HG03558 (cell line): ENCODE results near the gene NFATC1.

Experiments used
- ATAC-seq: cut with Tn5 transposase; IDR thresholded peaks from one replicate; pipeline ENCODE4 v1.9.1; 2021; ENCODE audit warnings: moderate number of reproducible peaks; ENCODE audit not compliant: unreplicated experiment; ENCODE audit errors: extremely low read depth

NFATC1 gene

GRCh38 chr18:79512461-79513380 is 117.0 kb downstream of the NFATC1 start:
- no peak for ATAC-seq

GRCh38 chr18:79513381-79514081 is 117.8 kb downstream of the NFATC1 start:
- no peak for ATAC-seq

DNA sequence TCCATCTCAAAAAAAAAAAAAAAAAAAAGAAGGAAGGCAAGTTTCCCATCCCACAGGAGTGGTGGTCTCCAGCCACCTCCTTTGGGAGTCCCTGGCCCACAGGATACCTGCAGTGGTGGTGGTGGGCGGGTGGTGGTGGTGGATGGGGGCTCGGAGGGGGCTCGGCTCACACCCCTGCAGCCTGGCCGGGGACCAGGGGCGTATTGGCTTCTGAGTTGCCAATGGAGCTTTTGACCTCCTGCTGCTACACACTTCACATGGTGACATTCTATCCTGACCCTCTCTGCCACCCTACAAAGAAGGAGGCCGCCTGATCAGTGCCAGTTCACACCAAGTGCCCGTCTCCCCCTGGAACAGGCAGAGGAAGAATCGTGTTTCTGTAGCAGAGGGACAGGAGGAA is 119.6 kb downstream of the NFATC1 start:
- ATAC-seq, result no peak

DNA sequence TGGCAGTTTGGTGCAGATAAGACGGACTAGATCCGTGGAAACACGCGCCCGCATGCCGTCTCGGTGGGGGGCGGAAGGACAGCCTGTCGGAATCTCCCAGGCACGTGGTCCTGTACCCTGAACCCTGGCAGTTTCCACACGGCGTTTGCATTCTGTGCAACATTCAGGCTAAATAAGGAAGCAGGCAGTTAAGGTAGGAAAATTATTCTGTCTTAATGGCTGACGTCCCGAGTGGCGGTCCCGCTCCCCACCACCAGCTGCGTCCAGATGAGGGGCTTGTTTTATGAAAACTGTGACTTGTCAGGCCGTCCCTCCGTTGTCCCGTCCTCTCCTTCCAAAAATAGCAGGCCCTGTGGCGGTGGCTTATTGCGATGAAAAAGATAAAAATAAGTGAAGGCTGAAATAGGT is 120.2 kb downstream of the NFATC1 start:
- no peak for ATAC-seq

- no peak for ATAC-seq
These were observed 120.8 kb downstream of the NFATC1 start for GRCh38 chr18:79516441-79516931.

DNA sequence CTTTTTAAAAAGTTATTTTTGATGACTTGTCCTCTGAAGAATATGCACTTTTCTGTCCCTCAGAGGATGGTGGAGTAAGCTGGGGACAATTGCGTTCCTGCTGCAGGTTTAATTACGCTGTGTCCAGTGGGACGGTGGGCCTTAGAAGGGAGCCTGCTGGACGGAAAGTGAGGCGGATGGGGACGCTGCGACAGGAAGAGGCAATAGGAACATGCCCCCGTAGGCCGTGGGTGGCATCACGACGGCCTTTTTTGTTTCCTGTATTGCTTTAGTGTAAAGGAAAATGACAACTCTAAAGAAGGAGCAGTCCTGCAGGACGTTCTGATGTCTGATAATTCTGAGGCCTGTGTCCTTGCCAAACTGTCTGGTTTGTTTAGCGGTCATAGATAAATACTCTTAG is 121.6 kb downstream of the NFATC1 start:
- no peak for ATAC-seq

GRCh38 chr18:79518028-79518682 is 122.4 kb downstream of the NFATC1 start:
- ATAC-seq, result no peak

DNA sequence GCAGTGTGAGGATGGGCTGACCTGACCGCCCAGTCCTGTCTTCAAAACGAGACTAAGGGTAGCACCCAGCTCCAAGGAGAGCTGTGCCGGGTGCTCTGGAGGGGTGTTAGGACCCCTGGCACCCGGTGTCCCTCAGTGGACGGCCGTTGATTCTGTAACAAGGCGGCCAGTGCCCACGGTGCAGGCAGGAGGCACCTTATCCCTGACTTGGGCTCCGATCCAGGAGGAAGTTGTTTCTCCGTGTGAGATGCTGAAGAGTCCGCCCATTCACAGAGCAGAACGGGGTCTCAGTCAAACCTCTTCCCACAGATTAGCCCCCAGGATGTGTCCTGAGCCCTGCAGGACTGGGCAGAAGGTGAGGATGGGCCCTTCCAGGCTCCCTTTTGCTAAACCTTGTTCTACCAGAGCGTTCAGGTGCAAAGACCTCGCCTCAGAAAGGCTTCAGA is 123.0 kb downstream of the NFATC1 start:
- ATAC-seq, result no peak

DNA sequence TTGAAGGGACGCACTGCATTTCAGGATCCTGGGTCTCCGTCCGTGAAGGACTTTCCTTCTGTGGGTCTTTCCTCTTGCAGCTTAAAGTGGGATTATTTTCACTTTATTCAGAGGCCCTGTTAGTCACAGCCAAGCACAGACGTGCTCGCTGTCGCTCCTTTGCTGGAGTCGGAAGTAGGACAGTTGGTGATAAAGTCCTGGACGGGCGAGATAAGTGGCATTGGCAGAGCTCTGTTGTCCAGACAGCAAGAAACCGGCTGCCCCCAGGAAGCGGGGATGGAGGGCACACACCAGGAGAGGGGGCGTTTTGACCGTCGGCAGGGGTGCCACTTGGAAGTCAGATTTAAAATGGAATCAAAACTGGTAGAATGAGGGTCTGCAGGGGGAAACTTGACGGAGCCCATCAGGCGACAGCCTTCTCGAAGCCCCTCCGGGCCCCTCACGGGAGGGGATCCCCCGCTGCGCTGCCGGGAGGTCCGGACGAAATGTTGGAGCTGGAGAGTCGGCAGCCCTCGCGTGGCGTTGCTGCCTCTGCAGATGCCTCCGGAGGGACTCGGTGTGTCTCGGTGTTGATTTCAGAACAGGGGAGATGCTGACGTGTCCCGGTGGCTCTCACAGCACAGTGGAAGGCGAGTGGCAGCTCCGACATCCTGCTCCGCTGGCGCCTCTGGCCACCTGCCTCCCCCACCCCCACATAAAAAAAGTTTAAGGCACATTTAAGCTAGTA is 124.2 kb downstream of the NFATC1 start:
- no peak for ATAC-seq

DNA sequence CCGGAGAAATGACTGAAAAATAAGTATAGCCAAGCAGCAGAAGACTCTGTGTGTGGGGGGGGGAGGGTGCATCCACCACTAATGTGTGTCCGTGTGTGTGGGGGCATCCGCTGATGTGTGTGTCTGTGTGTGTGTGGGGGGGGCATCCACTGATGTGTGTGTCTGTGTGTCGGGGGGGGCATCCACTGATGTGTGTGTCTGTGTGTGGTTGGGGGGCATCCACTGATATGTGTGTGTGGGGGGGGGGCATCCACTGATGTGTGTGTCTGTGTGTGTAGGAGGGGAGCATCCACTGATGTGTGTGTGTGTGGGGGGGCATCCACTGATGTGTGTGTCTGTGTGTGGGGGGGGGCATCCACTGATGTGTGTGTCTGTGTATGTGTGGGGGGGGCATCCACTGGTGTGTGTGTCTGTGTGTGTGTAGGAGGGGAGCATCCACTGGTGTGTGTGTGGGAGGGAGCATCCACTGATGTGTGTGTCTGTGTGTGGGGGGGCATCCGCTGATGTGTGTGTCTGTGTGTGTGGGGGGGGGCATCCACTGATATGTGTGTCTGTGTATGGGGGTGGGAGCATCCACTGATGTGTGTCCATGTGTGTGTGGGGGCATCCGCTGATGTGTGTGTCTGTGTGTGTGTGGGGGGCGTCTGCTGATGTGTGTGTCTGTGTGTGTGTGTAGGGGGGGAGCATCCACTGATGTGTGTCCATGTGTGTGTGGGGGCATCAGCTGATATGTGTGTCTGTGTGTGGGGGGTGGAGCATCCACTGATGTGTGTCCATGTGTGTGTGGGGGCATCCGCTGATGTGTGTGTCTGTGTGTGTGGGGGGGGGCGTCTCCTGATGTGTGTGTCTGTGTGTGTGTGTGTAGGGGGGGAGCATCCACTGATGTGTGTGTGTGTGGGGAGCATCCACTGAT is 125.0 kb downstream of the NFATC1 start:
- ATAC-seq, result no peak

DNA sequence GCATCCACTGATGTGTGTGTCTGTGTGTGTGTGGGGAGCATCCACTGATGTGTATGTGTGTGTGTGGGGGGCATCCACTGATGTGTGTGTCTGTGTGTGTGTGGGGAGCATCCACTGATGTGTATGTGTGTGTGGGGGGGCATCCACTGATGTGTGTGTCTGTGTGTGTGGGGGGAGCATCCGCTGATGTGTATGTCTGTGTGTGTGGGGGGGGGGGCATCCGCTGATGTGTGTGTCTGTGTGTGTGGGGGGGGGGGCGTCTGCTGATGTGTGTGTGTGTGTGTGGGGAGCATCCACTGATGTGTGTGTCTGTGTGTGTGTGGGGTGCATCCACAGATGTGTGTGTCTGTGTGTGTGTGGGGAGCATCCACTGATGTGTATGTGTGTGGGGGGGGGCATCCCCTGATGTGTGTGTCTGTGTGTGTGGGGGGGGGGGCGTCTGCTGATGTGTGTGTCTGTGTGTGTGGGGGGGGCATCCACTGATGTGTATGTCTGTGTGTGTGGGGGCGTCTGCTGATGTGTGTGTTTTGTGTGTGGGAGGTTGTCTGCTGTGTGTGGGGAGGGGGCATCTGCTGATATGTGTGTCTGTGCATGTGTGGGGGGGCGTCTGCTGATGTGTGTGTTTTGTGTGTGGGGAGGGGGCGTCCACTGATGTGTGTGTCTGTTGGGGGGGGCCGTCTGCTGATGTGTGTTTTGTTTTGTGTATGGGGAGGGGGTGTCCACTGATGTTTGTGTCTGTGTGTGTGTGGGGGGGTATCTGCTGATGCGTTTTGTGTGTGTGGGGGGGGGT is 125.9 kb downstream of the NFATC1 start:
- ATAC-seq, result no peak

DNA sequence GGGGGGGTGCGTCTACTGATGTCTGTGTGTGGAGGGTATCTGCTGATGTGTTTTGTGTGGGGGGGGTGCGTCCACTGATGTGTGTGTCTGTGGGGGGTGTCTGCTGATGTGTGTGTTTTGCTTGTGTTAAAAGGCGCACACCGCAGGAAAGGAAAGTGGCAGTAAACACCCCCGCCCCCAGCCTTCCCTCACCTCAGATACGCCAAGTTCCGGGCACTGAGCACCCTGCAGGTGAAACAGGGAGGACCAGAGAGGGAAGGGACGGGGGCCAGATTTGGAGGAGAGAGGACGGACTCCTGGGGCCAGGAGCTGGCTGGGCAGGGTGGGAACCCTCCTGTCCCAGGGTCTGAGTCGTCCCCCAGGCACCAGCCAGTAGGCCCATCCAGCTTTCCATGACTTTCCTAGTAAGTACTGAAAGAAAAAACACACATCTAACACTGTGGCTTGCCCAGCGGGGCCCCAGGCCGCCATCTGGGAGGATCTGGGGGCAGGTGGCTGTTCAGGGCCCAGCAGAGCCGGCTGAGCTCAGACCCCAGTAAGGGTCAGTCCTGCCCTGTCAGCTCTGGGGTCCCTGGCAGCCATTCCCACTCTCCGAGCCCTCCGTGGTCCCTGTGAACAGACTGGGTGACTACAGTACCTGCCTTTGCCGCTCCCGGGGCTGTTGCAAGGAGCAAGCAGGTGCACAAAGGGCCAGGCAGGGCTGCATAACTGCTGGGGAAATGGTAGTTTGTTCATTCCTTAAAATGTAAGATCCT is 126.9 kb downstream of the NFATC1 start:
- no peak for ATAC-seq

DNA sequence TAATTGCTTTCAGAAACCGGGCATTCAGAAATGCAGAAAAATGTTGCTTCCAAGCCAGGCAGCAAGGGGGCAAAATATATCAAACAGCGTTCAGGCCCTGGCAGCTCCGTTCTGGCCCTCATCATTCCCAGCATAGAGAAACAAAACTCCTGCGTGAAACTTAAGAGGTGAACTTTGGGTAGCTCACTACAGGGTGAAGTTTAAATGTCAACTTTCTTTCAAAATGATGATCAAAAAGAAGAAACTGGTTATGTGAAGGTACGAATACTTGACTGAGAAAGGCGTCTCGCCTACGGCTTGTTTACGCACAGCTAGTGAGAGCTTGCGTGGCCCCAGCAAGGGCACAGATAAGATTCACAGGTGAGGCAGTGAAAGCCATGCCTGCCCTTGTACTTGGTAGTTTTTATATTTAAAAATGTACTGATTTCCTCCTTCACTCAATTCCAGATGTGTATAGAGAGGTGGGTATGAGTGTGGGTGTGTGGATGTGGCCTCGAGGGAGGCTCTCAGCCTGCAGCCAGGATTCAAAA is 127.5 kb downstream of the NFATC1 start:
- ATAC-seq, result peak; percentile 32

- peak; percentile 46 for ATAC-seq
These were observed 128.0 kb downstream of the NFATC1 start for GRCh38 chr18:79523736-79524180.

GRCh38 chr18:79524181-79525078 is 128.7 kb downstream of the NFATC1 start:
- peak; percentile 14 for ATAC-seq
